HepG2 (cell line): ENCODE results near the gene NKX6-2. TPM values are rescaled to one million over a fixed set of nuclear protein-coding genes. Genes with fewer than 3 reads are reported as not detected.

ENCODE experiments used
- ATAC-seq: fragments of 200-7000 bp; cut with Tn5 transposase; 3 replicates; pipeline ENCODE4 v1.9.1; 2020; ENCODE audit warnings: mild to moderate bottlenecking, moderate library complexity
- BruUV-seq: library from RNA; stranded (reverse); fragments of 400-500 nt; replicated peaks from 2 replicates; lab custom pipeline; 2021; lab: Mats Ljungman, UMichigan
- CTCF ChIA-PET: fragments of 300-600 bp; formaldehyde crosslinking; extraction: SDS; loops from one replicate; lab custom pipeline; 2021; ENCODE audit warnings: low total read pairs, inconsistent platforms, low intra/inter-chr PET ratio; lab: Yijun Ruan, JAX
- POLR2A ChIA-PET: fragments of 350-600 bp; sonication (Branson Sonifier 250); formaldehyde crosslinking; loops from one replicate; lab custom pipeline; 2020; ENCODE audit warnings: antibody characterized with exemption, inconsistent platforms; lab: Yijun Ruan, JAX
- DNase-seq: peaks from one replicate; pipeline ENCODE4 v3.0.0-alpha.2; 2015; ENCODE audit warnings: low spot score
- FAIRE-seq: peaks from 3 replicates; lab custom pipeline; 2011; peaks lifted over from hg19 to GRCh38; lab: Jason Lieb, UNC
- H2AFZ ChIP-seq: one replicate; pipeline ENCODE4 v1.6.1; 2011; ENCODE audit warnings: low read length, inconsistent platforms
- H3K27ac ChIP-seq: fragments of 300-600 bp; 3 replicates; pipeline ENCODE4 v1.8.0; 2011; ENCODE audit warnings: mixed run types, mild to moderate bottlenecking, mixed read lengths, low read length, inconsistent platforms; ENCODE audit not compliant: insufficient read depth; ENCODE audit errors: extremely low read length
- H3K27me3 ChIP-seq, 2 experiments: fragments of 200-600 bp in 1 of 2; 2 replicates in 1 of 2; 3 replicates in 1 of 2; pipeline versions ENCODE4 v1.6.0 to v1.8.0; 2011; ENCODE audit warnings: low read length in 2 of 2, mild to moderate bottlenecking in 2 of 2, moderate library complexity in 2 of 2, inconsistent platforms in 1 of 2; ENCODE audit not compliant: insufficient read depth in 2 of 2, control insufficient read depth in 1 of 2
- H3K36me3 ChIP-seq, 2 experiments: fragments of 200-600 bp in 1 of 2; replicated peaks in 1 of 2; 2 replicates in 1 of 2; 3 replicates in 1 of 2; pipeline versions ENCODE4 v1.5.1 to v1.8.0; 2011; ENCODE audit warnings: low read length in 2 of 2, inconsistent platforms in 1 of 2; ENCODE audit not compliant: insufficient read depth in 2 of 2, control insufficient read depth in 1 of 2
- H3K4me1 ChIP-seq: 2 replicates; pipeline ENCODE4 v1.5.1; 2012; ENCODE audit warnings: low read length, inconsistent platforms; ENCODE audit not compliant: insufficient read depth
- H3K4me2 ChIP-seq: 2 replicates; pipeline ENCODE4 v1.6.0; 2011; ENCODE audit warnings: low read depth, low read length, inconsistent platforms
- H3K4me3 ChIP-seq, 3 experiments: fragments of 200-600 bp in 1 of 3; sonication (generic), shearing (Covaris generic) in 1 of 3; replicated peaks in 1 of 3; 2 replicates each; pipeline ENCODE4 v1.5.1; 2011 to 2016; ENCODE audit warnings: low read length in 3 of 3, inconsistent platforms in 2 of 3, low read depth in 2 of 3, mild to moderate bottlenecking in 2 of 3, control low read depth in 1 of 3, mixed read lengths in 1 of 3; ENCODE audit not compliant: insufficient read depth in 1 of 3
- H3K79me2 ChIP-seq: one replicate; pipeline ENCODE4 v1.6.1; 2011; ENCODE audit warnings: low read length, inconsistent platforms; ENCODE audit not compliant: insufficient read depth
- H3K9ac ChIP-seq: 2 replicates; pipeline ENCODE4 v1.6.0; 2011; ENCODE audit warnings: mild to moderate bottlenecking, low read depth, low read length, inconsistent platforms; ENCODE audit not compliant: insufficient read depth
- H3K9me3 ChIP-seq: 2 replicates; pipeline ENCODE4 v1.5.1; 2012; ENCODE audit warnings: mild to moderate bottlenecking, low read length
- H4K20me1 ChIP-seq: 2 replicates; pipeline ENCODE4 v1.6.0; 2011; ENCODE audit warnings: inconsistent platforms, mild to moderate bottlenecking, low read length, moderate library complexity; ENCODE audit not compliant: insufficient read depth
- ATF1 ChIP-seq: IDR thresholded peaks from 2 replicates; pipeline ENCODE4 v1.6.1; 2016; ENCODE audit warnings: mild to moderate bottlenecking, control low read depth
- HNF4G ChIP-seq, 2 experiments: sonication (generic) in 1 of 2; formaldehyde crosslinking in 1 of 2; IDR thresholded peaks; 2 replicates each; pipeline versions ENCODE4 v1.4.0 to v1.6.1; 2011 to 2020; ENCODE audit warnings: borderline replicate concordance in 2 of 2, low read depth in 2 of 2, mild to moderate bottlenecking in 2 of 2, low read length in 1 of 2, missing genetic modification reagents in 1 of 2, moderate library complexity in 1 of 2
- PLRG1 ChIP-seq: fragments of 450-650 bp; conservative IDR thresholded peaks from 2 replicates; pipeline ENCODE4 v1.6.1; 2016
- REPIN1 ChIP-seq: sonication (generic); formaldehyde crosslinking; IDR thresholded peaks from 2 replicates; pipeline ENCODE4 v1.8.0; 2022; ENCODE audit warnings: missing genetic modification reagents, low read depth, mild to moderate bottlenecking, borderline replicate concordance
- SMARCE1 ChIP-seq: fragments of 450-650 bp; IDR thresholded peaks from 2 replicates; pipeline ENCODE4 v1.6.1; 2017; ENCODE audit warnings: borderline replicate concordance
- SNRNP70 ChIP-seq: fragments of 200-400 bp; formaldehyde crosslinking; IDR thresholded peaks from 2 replicates; pipeline ENCODE4 v1.6.1; 2017; ENCODE audit warnings: mild to moderate bottlenecking, low read depth, low read length, moderate library complexity
- SUZ12 ChIP-seq: fragments of 150-350 bp; IDR thresholded peaks from 2 replicates; pipeline ENCODE4 v1.6.1; 2014; ENCODE audit warnings: low read depth, low read length
- ZNF468 ChIP-seq: sonication (generic); formaldehyde crosslinking; IDR thresholded peaks from 2 replicates; pipeline ENCODE4 v1.8.0; 2022; ENCODE audit warnings: mild to moderate bottlenecking, moderate library complexity, missing genetic modification reagents
- ZSCAN9 ChIP-seq: IDR thresholded peaks from 2 replicates; pipeline ENCODE4 v1.6.1; 2016; ENCODE audit warnings: borderline replicate concordance
- WGBS: methylation state at CpG from one replicate; pipeline ENCODE4 v1.1.6; 2017; ENCODE audit warnings: low lambda C conversion rate; 5-methylcytosine and 5-hydroxymethylcytosine counted together
- in situ Hi-C: cut with HindIII; loops from 2 replicates; pipeline ENCODE4 v1.10.0; 2017; ENCODE audit warnings: low pct_unique_long_range_greater_than_20kb; ENCODE audit not compliant: extremely low pct_ligation_motif_present
- intact Hi-C: fragments of 100-400 bp; cut with micrococcal nuclease; formaldehyde crosslinking; loops from one replicate; pipeline ENCODE4 v1.10.0; 2022; ENCODE audit not compliant: unreplicated experiment
- polyA plus RNA-seq, 8 experiments: library from polyadenylated mRNA; depleted of rRNA in 3 of 8; stranded (reverse) in 7 of 8; unstranded in 1 of 8; fragments of >200 nt; fragmentation: Illumina TruSeq in 4 of 8; extraction: Trizol in 4 of 8; gene quantifications; 2 replicates each; pipeline versions ENCODE4 v1.2.1 to v1.2.3, GENCODE V29; 2011 to 2016; ENCODE audit warnings: low read depth in 4 of 8, missing spikeins in 1 of 8, mixed read lengths in 1 of 8; ENCODE audit not compliant: insufficient read depth in 1 of 8
- total RNA-seq, 5 experiments: library from RNA; depleted of rRNA; stranded (reverse); fragments of >200 nt; fragmentation: Illumina TruSeq; extraction: Trizol; gene quantifications; 2 replicates each; pipeline ENCODE4 v1.2.3, GENCODE V29; 2016; ENCODE audit warnings: low read depth in 1 of 5
- TF ChIP-seq, protein P1 (sequence below): sonication (generic); formaldehyde crosslinking; IDR thresholded peaks from 2 replicates; pipeline ENCODE4 v1.8.0; 2022; ENCODE audit warnings: mild to moderate bottlenecking, missing genetic modification reagents, moderate library complexity
- TF ChIP-seq, protein P2 (sequence below): sonication (generic); formaldehyde crosslinking; IDR thresholded peaks from 2 replicates; pipeline ENCODE4 v1.4.0; 2020; ENCODE audit warnings: missing genetic modification reagents, borderline replicate concordance
- TF ChIP-seq, protein P3 (sequence below): sonication (generic); formaldehyde crosslinking; IDR thresholded peaks from 2 replicates; pipeline ENCODE4 v1.8.0; 2022; ENCODE audit warnings: mild to moderate bottlenecking, missing genetic modification reagents; ENCODE audit not compliant: insufficient replicate concordance
- TF ChIP-seq, protein P4 (sequence below): IDR thresholded peaks from 2 replicates; pipeline ENCODE4 v1.6.1; 2016; ENCODE audit warnings: low read depth, borderline replicate concordance

NKX6-2 gene
- total and polyA plus RNA-seq, 2 of the 13 experiments (the other 11 are each of a cell fraction or from before 2014, with no cell fraction given) = not detected

DNA sequence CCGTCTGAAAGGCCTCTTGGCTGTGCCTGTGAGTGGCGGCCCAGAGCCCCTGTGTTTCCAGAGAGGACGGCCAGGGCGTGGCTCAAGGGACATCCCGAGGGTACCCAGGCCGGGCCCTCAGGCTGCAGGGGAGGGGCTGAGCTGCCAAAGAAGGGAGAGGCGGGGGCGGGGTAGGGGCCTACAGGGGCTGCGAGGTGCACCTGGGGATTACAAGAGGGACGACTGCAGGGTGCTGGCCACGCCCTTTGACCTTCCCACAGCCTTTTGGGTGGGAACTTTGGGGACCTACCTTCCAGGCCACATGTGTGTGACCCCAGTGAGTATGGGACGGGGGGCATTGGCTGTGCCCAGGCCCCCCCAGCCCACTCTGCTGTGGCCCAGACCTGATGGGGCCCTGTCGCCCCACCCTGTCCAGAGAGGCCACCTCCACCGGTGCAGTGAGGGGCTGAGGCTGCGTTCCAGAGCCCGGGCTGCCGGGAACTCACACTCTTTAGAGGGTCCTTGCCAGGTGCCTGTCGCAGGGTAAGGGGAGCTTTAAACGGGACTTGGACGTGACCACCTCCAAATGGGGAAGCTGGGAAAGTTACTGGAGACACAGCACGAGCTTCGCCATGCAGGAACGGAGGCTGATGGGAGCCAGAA lies 19.0 kb upstream of the NKX6-2 start:
- no TSS peak for BruUV-seq
- POLR2A ChIA-PET = no interaction called here

DNA sequence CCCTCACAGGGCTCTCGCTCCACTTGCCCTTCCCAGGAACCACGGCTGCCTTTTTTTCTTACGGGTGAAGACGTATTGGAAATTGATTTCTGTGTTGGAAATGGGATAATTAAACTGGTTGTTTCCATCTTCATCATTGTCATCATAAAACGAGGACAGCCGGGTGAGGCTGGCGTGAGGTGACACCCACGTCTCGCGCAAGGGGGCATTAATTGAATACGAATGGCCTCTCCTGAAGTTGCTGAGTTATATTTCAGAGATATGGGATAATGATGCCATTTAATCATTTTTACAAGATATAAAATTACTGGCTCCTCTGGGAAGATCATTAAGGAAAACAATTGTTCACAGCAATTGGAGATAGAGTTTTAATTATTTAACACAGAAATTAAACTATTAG lies 18.3 kb upstream of the NKX6-2 start:
- 59% methylated on average over 11 of the region's 11 CpGs for WGBS
- Histone ChIP-seq H3K36me3 (no peaks in the 10 kb centered on the region), H4K20me1 (no peaks in the 10 kb centered on the region), H3K4me2 (no peak overlapping the region), H3K27me3 (peaks cover 4 to 46% of the 10 kb centered on the region in 2 experiments; a peak in 4 of 5 replicates), H3K27ac (no peak overlapping the region), H3K4me3 (no peak overlapping the region), H3K79me2 (no peaks in the 10 kb centered on the region), H3K9me3 (no peaks in the 10 kb centered on the region), H2AFZ (no peak overlapping the region), H3K9ac (no peak overlapping the region), H3K4me1 (no peaks in the 10 kb centered on the region)
- DNase-seq (no peak), FAIRE-seq (no peak), ATAC-seq (no peak)
- intact Hi-C loops (no loop called here), in situ Hi-C loops (loop anchor here (5.0 kb wide), 1 partner anchor 152 kb away; no protein-coding TSS in a partner anchor)
- POLR2A ChIA-PET = no interaction called here
- no TSS peak for BruUV-seq
- CTCF ChIA-PET = no interaction called here
- TF ChIP-seq ATF1 (CRISPR knock-in tag) (no peak), PLRG1 (no peak), REPIN1 (CRISPR knock-in tag) (no peak), SMARCE1 (no peak), ZNF468 (no peak)
- TF ChIP-seq, protein P1, sequence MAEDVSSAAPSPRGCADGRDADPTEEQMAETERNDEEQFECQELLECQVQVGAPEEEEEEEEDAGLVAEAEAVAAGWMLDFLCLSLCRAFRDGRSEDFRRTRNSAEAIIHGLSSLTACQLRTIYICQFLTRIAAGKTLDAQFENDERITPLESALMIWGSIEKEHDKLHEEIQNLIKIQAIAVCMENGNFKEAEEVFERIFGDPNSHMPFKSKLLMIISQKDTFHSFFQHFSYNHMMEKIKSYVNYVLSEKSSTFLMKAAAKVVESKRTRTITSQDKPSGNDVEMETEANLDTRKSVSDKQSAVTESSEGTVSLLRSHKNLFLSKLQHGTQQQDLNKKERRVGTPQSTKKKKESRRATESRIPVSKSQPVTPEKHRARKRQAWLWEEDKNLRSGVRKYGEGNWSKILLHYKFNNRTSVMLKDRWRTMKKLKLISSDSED (CRISPR knock-in tag) = no peak
- TF ChIP-seq, protein P2, sequence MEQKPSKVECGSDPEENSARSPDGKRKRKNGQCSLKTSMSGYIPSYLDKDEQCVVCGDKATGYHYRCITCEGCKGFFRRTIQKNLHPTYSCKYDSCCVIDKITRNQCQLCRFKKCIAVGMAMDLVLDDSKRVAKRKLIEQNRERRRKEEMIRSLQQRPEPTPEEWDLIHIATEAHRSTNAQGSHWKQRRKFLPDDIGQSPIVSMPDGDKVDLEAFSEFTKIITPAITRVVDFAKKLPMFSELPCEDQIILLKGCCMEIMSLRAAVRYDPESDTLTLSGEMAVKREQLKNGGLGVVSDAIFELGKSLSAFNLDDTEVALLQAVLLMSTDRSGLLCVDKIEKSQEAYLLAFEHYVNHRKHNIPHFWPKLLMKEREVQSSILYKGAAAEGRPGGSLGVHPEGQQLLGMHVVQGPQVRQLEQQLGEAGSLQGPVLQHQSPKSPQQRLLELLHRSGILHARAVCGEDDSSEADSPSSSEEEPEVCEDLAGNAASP (CRISPR knock-in tag) = no peak
- TF ChIP-seq, protein P3, sequence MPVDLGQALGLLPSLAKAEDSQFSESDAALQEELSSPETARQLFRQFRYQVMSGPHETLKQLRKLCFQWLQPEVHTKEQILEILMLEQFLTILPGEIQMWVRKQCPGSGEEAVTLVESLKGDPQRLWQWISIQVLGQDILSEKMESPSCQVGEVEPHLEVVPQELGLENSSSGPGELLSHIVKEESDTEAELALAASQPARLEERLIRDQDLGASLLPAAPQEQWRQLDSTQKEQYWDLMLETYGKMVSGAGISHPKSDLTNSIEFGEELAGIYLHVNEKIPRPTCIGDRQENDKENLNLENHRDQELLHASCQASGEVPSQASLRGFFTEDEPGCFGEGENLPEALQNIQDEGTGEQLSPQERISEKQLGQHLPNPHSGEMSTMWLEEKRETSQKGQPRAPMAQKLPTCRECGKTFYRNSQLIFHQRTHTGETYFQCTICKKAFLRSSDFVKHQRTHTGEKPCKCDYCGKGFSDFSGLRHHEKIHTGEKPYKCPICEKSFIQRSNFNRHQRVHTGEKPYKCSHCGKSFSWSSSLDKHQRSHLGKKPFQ (CRISPR knock-in tag) = no peak

More for the DNA sequence above, 19.0 kb upstream of the NKX6-2 start:
- Histone ChIP-seq H4K20me1 (no peaks in the 10 kb centered on the region), H3K79me2 (no peaks in the 10 kb centered on the region), H3K27ac (no peak overlapping the region), H3K27me3 (peaks cover 7 to 49% of the 10 kb centered on the region in 2 experiments; a peak in 4 of 5 replicates), H3K36me3 (no peaks in the 10 kb centered on the region), H3K4me1 (no peaks in the 10 kb centered on the region), H3K9me3 (no peaks in the 10 kb centered on the region), H3K4me3 (no peak overlapping the region), H3K4me2 (no peak overlapping the region), H2AFZ (no peak overlapping the region), H3K9ac (no peak overlapping the region)
- TF ChIP-seq, protein P4, sequence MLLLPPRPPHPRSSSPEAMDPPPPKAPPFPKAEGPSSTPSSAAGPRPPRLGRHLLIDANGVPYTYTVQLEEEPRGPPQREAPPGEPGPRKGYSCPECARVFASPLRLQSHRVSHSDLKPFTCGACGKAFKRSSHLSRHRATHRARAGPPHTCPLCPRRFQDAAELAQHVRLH (CRISPR knock-in tag) = no peak
- TF ChIP-seq HNF4G (IDR thresholded peaks at IDR 0.05; ENCODE audit: borderline replicate concordance, low read depth, low read length) (no peak), HNF4G (CRISPR knock-in tag; IDR thresholded peaks at IDR 0.05; ENCODE audit: borderline replicate concordance, low read depth) (no peak), SUZ12 (no peak), SNRNP70 (no peak), ZSCAN9 (no peak)
- ATAC-seq = no peak
- intact Hi-C loops = no loop called here
- no peak for FAIRE-seq
- no peak for DNase-seq
- WGBS = 17% methylated on average over 14 of the region's 23 CpGs
- CTCF ChIA-PET = no interaction called here
- in situ Hi-C loops = loop anchor here (5.0 kb wide), 1 partner anchor 153 kb away; no protein-coding TSS in a partner anchor
